HG03139 (cell line): ENCODE measurements around the gene KIF1A.

ENCODE experiments used
- ATAC-seq: cut with Tn5 transposase; IDR thresholded peaks from one replicate; pipeline ENCODE4 v1.9.1; 2021; ENCODE audit not compliant: unreplicated experiment

Gene KIF1A

GRCh38 chr2:240737512-240737911 is 82.5 kb downstream of the KIF1A start:
- ATAC-seq = no peak

- no peak for ATAC-seq
Measured at GRCh38 chr2:240736281-240737250, 83.5 kb downstream of the KIF1A start.

- ATAC-seq = no peak
Measured at GRCh38 chr2:240735476-240735875, 84.5 kb downstream of the KIF1A start.

- no peak for ATAC-seq
Measured at GRCh38 chr2:240734756-240735155, 85.3 kb downstream of the KIF1A start.

GRCh38 chr2:240733803-240734495 is 86.1 kb downstream of the KIF1A start:
- no peak for ATAC-seq

GRCh38 chr2:240732911-240733622 is 87.0 kb downstream of the KIF1A start:
- ATAC-seq = no peak

- ATAC-seq = no peak
Measured at GRCh38 chr2:240732184-240732583, 87.8 kb downstream of the KIF1A start.

GRCh38 chr2:240731178-240731545 is 88.9 kb downstream of the KIF1A start:
- ATAC-seq = no peak

GRCh38 chr2:240730501-240731177 is 89.4 kb downstream of the KIF1A start:
- ATAC-seq = no peak

- ATAC-seq = no peak
Measured at GRCh38 chr2:240728827-240729226, 91.2 kb downstream of the KIF1A start.

- no peak for ATAC-seq
Measured at GRCh38 chr2:240728361-240728760, 91.7 kb downstream of the KIF1A start.

GRCh38 chr2:240727913-240728312 is 92.1 kb downstream of the KIF1A start:
- no peak for ATAC-seq

GRCh38 chr2:240727439-240727838 is 92.6 kb downstream of the KIF1A start:
- no peak for ATAC-seq

GRCh38 chr2:240726876-240727275 is 93.1 kb downstream of the KIF1A start:
- no peak for ATAC-seq

- ATAC-seq = no peak
Measured at GRCh38 chr2:240725671-240726070, 94.3 kb downstream of the KIF1A start.

GRCh38 chr2:240725266-240725665 is 94.8 kb downstream of the KIF1A start:
- no peak for ATAC-seq

GRCh38 chr2:240724431-240724830 is 95.6 kb downstream of the KIF1A start:
- ATAC-seq = no peak

GRCh38 chr2:240723851-240724250 is 96.2 kb downstream of the KIF1A start:
- no peak for ATAC-seq

GRCh38 chr2:240722796-240723735 is 97.0 kb downstream of the KIF1A start:
- no peak for ATAC-seq

- ATAC-seq = no peak
Measured at GRCh38 chr2:240722376-240722775, 97.6 kb downstream of the KIF1A start.
